ENCODE results near the gene ARNT2.

ARNT2 gene

DNA sequence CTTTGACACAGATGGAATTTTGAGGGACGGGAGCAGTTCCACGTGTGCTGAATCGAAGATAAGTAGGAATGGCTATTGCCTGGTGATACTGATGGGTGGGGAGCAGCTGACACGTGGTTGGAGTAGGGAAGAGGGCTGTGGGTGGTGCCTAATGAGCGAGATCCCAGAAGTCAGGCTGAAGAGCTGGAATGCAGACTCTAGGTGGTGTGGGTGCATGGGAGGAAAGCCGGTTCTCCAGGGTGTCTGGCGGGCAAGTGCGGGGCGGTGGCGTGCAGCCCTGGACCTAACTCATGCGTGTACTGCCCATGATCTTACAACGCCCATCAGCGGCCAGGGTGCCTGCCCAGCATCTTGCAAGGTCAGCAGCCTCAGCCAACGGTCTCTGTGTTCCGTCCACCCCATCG is 63.1 kb downstream of the ARNT2 start:
- DNase-seq (ENCODE audit: extremely low read depth, low read depth) = no peak
- TF ChIP-seq, protein P1, sequence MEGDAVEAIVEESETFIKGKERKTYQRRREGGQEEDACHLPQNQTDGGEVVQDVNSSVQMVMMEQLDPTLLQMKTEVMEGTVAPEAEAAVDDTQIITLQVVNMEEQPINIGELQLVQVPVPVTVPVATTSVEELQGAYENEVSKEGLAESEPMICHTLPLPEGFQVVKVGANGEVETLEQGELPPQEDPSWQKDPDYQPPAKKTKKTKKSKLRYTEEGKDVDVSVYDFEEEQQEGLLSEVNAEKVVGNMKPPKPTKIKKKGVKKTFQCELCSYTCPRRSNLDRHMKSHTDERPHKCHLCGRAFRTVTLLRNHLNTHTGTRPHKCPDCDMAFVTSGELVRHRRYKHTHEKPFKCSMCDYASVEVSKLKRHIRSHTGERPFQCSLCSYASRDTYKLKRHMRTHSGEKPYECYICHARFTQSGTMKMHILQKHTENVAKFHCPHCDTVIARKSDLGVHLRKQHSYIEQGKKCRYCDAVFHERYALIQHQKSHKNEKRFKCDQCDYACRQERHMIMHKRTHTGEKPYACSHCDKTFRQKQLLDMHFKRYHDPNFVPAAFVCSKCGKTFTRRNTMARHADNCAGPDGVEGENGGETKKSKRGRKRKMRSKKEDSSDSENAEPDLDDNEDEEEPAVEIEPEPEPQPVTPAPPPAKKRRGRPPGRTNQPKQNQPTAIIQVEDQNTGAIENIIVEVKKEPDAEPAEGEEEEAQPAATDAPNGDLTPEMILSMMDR (IDR thresholded peaks at IDR 0.05; ENCODE audit: low read depth, low read length, missing control alignments) = no peak
- no peak overlapping the region for H3K4me3 ChIP-seq (replicated peaks; ENCODE audit: low read depth, low read length)

DNA sequence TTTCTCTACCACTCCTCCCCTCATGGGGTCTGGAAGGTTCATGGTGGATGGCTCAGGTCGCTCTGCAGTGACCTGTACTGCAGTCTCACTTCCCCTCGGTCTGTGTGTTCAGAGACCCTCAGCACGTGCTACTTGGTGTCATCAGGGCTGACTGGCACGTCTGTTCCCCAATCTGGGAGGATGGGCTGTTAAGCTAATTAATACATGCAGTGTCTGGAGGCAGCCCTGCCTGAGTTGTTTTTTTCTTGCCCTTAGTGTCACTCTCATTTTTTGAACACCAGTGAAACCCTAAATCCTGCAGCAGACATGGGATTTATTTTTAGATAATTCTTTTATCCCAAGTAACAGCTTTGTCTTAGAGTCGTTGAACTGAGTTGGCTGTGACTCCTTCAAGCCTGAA is 64.6 kb downstream of the ARNT2 start:
- TF ChIP-seq, protein P1 (IDR thresholded peaks at IDR 0.05; ENCODE audit: low read depth, low read length, missing control alignments) = no peak
- H3K4me3 ChIP-seq (replicated peaks; ENCODE audit: low read depth, low read length) = no peak overlapping the region
- no peak for DNase-seq (ENCODE audit: extremely low read depth, low read depth)

DNA sequence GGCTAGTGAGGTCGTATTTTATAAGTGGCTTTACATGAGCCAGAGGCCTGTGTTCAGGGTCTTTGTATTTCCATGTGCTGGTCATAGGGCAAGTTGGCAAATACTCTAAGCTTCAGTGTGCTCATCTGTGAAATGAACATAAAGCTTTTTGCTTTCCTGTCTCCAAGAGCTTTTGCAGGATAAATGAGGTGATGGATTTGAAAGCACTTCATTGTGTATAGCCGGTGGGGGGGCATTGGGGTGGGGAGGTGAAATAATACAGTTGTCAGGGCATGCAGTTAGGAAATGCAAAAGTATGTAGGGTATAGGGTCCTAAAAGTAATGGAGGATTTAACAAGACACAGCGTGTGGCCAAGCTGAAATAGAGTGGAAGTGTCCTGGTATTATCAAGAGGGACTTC is 67.7 kb downstream of the ARNT2 start:
- no peak for DNase-seq (ENCODE audit: extremely low read depth, low read depth)
- TF ChIP-seq, protein P1 (IDR thresholded peaks at IDR 0.05; ENCODE audit: low read depth, low read length, missing control alignments) = no peak
- H3K4me3 ChIP-seq (replicated peaks; ENCODE audit: low read depth, low read length) = no peak overlapping the region

DNA sequence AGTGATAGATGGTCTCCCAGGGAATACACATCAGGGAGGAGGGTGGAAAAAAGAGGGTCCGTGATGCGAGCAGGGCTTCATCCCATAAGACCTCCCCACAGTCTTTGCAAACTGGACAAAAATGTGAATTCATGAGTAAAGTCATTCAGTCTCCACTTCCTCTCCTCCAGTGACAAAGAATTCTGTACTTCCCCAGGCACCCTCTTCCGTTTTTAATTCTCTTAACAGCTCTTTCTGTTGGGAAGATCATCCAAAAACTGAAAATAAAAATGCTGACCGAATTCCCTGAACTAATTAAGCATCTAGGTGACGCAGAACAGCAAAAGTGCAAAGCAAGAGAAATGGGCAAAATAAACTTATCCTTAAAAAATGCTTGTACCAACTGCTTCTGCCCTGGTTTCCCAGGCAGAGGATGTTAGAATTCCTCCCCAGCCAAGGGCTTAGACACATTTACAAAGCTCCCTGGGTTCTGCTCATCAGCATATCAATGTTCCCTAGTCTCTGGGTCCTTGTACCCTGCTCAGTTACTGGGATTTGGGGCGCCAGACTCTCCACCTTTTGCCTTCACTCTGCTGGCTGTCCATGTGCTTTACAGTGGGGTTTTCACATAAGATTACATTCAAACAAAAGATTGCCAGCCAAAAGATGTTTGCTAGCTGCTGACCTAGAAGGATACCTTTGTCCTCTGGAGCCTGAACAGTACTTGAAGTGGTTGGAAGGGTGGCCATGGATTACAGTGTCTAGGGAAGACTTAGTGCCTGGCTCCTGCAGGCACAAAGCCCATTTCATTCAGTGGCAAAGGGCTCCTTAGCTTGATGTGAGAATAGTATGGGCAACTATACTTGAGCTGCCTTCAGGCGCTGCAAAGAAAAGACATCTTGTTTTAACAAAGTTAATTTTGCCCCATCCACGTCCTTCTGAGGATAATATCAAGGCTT is 69.4 kb downstream of the ARNT2 start:
- DNase-seq (ENCODE audit: extremely low read depth, low read depth) = no peak
- H3K4me3 ChIP-seq (replicated peaks; ENCODE audit: low read depth, low read length) = no peak overlapping the region
- TF ChIP-seq, protein P1 (IDR thresholded peaks at IDR 0.05; ENCODE audit: low read depth, low read length, missing control alignments) = no peak

DNA sequence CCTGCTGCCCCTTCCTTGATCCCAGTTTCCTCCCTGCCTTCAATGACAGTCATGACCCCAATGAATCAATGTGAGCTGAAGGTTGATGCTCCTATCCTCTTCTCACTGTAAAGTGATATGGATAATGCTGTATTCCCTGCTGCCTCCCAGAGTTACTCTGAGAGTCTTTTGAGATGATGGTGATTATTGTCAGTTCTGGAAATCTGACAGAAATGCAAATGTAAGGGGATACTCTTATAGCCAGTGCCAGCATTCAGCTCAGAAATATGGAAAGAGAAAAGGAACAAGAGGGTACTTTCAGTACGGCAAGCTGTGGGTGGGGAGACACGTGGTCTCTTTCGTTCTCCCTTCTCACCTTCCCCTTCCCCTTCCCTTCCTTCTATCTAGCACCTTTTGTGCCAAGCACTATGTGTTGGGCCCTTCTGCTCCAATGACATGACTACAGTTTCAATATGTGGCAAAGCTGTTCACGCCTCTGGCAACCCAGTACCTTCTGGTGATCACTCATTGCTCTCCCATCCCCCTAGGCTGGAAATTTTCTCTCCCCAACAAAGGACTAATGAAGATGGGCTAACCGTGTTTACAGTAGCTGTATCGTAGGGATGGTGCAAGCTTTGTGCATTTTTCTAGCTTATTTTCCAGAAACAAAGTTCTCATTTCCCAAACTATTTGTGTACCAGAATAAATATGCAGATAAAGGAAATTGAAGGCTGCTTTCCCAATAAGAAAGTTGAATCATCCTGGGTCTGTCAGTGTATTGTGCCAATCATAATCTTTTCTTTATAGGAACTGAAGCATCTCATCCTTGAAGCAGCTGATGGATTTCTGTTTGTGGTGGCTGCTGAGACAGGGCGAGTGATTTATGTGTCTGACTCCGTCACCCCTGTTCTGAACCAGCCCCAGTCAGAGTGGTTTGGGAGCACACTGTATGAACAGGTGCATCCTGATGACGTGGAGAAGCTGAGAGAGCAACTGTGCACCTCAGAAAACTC is 70.3 kb downstream of the ARNT2 start:
- no peak for DNase-seq (ENCODE audit: extremely low read depth, low read depth)
- TF ChIP-seq, protein P1 (IDR thresholded peaks at IDR 0.05; ENCODE audit: low read depth, low read length, missing control alignments) = no peak
- no peak overlapping the region for H3K4me3 ChIP-seq (replicated peaks; ENCODE audit: low read depth, low read length)

DNA sequence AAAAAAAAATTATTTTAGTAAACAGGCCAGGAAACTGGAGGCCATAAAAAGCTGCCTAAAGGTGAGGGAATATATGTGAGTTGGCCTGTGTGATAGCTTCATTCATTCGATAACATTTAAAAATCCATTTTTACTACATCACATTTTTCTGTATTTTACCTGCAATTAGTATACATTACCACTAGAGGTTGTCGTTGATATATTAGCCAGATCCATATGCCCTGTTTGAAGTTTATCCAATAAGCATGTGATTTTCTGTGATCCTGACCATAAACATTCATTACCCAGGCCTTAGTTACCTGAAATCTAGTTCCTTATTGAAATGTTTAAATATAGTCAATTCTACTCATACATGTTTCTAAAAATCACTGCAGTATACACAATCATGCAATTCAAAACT is 71.4 kb downstream of the ARNT2 start:
- no peak overlapping the region for H3K4me3 ChIP-seq (replicated peaks; ENCODE audit: low read depth, low read length)
- TF ChIP-seq, protein P1 (IDR thresholded peaks at IDR 0.05; ENCODE audit: low read depth, low read length, missing control alignments) = peak; percentile 11
- DNase-seq (ENCODE audit: extremely low read depth, low read depth) = no peak

Data from HFF-Myc (cell line).